CD4-positive, alpha-beta T cell treated with Interferon alpha-2 for 1 hour (primary cell): ENCODE results near the gene N4BP2L2.
A peak's percentile ranks its signal among the peaks of the same experiment; 100 is the strongest.

Source experiments
- DNase-seq, 2 donors: peaks; one replicate each; pipeline ENCODE4 v3.0.0-alpha.2; 2020 to 2022

Gene N4BP2L2

DNA sequence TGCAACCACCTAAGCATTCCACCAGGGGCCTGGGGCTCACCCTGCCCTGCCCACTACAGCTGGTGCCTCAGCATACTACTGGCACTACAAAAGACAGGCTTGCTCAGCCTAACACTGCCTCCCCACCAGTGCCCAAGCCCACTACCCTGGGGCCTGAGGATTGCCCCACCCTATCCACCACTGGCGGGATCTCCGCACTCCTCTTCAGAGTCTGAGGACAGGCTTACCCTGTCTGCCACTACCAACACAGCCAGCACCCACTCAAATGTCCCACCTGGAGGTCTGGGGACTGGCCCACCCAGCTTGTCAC lies 83.0 kb downstream of the N4BP2L2 start:
- DNase-seq: no peak

DNA sequence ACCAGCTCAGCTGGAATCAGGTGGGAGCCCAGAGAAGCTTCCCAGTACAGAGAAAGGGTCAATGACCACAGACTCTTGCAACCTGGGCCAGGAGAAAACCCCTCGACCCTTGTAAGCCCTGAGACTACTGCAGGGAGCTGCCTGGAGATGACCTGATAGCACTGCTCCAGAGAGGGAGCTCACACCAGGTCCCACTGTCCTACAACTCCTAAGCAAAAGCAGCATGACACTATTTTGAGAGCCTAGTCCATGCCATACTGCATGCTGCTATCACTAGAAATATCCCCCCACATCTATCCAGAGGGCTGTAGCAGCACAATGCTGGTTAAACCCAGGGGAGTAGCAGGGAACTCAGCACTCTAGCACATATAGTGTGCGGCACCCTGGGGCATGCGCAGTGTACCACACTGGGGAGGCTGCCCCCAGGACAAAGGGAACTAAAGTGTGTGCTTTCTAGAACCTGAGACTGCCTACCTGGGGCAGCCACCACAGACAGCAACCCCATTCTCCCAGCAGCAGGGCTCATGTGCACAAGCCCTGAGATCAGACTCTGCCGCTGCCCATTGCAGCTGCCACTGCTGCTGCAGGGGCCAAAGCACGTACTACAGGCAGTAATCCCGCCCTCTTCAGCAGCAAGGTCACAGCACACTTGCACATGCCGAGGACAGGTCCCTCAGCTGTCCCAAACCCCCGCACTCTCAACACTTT lies 83.6 kb downstream of the N4BP2L2 start:
- DNase-seq: no peak

DNA sequence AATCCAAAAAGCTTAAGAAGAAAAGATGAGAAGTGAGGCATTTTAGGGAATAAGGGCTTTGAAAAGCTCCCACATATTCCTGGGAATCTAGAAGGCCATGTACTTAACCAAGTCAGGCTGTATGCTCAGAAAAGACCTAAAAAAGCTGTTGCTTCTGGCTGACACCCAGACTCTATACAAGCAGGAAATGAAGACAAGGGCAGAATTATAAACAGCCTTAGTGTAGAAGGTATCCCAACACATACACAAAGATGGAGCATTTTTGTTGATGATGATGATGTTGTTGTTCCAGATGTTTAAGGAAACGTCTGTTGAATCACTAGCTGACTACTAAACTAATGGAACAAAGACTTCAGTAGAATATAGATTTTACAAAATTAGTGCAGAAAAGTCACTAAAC lies 84.6 kb downstream of the N4BP2L2 start:
- DNase-seq: no peak

DNA sequence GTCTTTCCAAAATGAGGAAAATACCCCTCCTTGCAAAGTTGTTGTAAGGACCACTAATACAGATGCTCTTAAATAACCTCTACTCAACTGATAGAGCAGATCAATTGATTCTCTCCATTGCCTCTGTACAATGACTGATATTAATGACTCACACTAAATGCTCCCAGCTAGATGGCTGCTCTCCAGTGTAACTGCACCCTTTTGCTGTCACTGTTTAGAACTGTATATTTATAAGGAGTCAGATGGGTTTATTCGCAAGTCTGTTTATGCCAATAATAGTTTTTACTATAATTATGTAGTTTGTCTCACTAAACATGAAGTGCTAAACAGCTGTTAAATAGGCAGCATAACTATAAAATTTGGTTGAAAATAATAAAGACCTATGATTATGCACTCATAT lies 89.6 kb downstream of the N4BP2L2 start:
- DNase-seq: no peak

DNA sequence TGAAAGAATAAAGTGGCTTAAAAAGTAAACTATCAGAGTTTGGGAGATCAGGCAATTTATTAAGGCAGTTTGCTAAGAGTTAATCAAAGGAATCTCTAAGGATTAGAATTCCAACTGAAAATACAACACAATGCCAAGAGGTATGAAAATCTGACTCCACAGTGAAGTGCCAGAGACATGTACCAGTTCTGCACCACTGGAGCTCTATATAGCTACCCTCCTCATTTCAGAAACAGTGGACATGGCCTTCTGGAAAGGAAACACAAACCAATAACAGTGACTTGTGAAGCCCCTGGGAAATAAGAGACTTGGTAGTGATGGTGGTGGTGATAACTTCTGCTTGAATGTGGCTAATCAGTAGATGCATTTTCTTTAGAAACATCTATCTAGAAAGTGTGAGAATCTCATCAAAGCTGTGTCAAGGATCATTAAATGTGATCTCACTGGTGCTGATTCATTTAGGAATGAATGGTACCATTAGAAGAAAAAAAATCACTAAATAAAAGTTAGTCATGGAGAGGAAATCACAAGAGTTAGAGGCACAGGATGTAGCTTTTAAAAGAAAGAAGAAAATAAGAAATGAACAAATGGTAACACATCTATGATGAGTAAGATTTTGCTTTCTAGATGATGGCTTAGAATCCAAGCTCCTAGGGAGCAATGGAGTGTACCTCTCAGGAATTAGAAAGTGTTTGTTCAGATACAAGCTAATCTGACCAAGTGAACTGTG lies 90.5 kb downstream of the N4BP2L2 start:
- DNase-seq: no peak

DNA sequence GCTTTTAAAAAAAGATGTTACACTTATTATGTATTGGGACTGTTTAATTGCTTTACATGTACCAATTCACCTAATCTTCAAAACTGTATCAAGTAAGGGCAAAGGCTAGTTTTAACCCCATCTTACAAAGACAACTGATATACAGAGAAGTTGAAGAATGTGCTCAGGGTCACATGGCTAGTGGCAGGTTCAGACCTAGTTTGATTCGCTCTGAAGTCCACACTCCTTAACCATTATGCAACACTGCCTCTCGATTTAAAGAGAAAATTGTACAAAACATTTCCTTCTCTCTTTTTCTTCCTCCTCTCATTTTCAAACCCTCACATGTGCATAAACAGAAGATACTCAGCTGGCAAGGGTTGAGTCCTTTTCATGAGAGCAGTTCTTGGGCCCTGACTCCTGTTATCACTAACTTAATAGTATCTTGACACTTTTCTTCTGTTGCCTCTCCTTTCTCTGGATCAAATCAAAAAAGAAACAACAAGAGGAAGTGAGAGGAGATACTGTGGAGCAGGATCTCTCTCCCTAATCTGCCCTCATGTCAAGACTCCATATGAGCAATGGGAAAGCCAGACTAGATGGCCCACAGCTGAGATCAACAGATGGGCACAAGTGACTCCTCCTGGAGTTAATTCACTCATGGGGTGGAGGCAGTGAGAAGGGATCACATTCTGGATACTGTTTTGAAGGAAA lies 91.7 kb downstream of the N4BP2L2 start:
- no peak for DNase-seq

DNA sequence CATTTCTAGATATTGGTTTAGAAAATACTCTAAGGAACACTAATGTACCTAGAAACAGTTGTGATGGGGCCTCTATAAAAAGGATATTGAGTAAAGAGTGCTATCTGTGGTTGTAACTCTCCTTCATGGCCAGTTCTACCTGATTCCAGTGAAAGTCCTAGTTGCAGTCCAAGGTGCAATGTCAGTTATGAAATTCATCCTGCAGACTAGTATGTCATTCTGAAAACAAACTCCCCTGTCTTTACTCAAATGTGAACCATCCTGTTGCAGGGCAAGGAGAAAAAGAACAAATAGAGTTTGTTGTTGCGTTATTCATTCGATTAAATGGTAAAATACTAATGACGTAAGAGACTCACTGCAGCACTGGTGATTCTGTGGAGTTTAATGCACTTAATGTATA lies 92.4 kb downstream of the N4BP2L2 start:
- DNase-seq: no peak

DNA sequence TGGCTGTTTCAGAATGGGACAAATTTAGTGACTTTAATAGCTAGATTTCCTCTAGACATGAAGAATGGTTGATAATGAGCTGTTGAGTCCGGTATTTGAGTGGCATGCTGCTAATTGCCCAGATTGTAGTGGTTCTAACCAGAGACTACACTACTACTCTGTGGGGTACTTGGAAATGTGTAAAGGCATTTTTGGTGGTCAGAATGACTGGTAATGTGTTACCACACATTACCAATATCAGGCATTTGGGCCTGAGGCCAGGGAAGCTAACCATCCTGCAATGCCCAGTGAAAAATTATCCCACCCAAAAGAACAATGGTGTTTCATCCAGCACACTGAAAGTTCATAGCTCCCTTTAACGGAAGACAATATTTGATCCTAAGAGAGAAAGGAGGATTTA lies 93.1 kb downstream of the N4BP2L2 start:
- no peak for DNase-seq

DNA sequence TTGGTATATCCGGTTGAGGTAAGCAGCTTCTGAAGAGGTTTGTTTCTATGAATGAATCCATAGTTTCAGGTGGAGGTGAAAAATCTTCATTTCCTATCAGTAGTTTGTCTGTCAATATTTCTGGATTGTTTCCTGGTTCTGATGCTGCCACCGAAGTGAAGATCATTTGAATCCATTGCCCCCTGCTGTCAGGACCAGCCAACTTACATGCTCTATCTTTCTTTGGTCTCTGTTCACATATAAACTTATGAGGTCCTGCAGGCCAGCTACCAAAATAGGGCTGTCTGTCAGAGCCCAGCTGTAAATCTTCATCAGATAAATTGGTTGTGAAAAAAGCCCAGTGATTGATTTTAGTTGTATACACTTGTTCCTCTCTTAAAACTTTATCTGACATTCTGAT lies 95.5 kb downstream of the N4BP2L2 start:
- peak; percentile 42 to 61 for DNase-seq

DNA sequence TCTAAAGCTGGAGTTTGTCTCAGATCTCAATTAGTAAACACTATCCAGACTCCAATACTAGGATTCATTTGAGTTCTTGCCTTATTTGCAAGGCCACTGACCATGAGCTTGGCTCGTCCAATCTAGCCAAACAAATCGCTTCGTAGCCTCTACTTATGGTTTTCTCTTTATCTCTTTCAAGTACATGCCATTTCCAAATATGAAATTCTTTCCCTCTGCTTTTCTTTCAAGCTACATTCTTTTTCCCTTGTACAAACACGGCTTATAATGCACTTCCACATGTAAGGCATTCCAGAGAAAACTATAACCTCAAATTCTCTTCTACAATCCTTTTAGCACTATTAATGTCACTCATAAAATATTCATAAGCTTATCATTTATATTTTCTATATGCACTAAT lies 99.7 kb downstream of the N4BP2L2 start:
- DNase-seq: no peak

DNA sequence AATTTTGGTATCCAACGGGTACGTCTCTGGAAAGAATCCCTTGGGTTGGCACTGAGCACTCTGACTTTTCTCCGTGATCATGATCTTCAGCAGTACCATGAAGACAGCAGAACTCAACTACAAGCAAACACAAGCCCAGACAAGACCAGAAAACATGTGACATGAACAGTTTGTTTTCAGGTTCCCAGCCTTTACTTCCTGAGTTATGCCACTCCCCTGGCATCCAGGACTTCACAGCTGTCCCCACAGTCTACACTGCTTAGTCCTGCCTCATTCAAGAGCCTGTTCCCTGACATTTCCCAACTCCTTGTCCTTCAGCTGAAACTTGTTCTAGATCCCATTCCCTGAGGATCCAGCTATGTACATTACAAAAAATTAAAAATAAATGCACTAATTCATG lies 105.7 kb downstream of the N4BP2L2 start:
- no peak for DNase-seq

DNA sequence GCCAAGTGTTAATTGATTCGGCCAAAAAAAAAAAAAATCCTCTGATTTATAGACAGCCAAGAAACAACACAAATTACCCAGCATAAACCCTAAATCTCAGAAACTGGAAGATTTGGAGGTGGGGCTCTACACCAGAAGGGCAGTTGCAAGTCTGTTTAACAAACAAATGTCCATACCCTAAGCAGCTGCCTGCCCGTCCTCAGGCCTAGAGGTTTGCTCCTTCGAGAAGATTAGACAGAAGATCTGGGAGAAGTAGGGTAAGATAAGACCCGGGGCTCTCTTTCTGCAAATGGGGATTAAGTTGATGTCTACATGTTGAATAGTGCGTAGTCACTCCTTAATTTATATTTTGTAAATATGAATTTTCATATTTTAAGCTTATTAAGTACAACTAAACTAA lies 107.2 kb downstream of the N4BP2L2 start:
- DNase-seq: no peak

DNA sequence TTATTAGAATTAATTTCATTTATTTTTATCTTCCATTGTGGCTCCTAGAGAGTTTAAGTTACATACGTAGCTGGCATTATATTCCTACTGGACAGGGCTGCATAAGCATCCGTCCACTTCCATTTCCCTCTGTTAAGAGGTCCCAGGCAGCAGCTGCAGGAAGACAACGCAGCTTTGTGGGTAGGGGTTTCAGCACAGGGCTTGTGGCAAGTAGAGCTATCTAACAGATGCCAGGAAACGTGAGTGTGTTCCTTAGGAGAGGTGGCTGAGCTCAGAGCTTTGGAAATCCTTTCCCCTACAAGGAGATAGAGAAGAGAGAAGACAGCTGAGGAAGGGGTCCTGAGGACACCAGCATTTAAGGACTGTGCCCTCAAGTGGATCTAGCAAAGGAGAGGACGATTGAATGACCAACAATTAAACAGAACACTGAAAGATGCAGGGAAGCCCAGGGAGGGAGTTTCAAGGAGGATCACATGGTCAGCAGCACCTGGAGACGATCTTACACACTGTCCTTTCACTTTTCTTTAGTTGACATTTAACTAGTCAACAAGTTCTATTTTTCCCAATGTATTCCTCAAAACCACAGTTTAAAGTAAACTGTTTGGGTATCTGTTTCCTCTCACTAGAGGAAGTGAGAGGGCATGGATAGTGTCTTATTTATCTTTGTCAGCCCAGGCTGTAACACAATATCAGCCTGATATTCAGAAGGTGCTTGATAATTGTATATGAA lies 108.4 kb downstream of the N4BP2L2 start:
- no peak for DNase-seq

DNA sequence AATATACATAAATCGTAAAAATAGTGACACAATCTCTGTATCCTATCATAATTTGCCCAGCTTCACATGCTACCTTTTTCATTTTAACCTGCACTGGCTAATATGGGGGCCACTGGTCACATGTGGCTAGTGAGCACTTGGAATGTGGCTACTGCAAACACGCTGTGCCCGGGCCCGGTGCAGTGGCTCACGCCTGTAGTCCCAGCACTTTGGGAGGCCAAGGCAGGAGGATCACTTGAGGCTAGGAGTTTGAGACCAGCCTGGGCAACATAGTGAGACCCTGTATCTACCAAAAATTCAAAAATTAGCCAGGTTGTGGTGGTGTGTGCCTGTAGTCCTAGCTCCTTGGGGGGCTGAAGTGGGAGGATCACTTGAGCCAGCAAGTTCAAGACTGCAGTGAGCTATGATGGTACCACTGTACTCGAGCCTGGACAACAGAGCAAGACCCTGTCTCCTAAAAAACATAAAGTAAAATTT lies 109.1 kb downstream of the N4BP2L2 start:
- DNase-seq: no peak

DNA sequence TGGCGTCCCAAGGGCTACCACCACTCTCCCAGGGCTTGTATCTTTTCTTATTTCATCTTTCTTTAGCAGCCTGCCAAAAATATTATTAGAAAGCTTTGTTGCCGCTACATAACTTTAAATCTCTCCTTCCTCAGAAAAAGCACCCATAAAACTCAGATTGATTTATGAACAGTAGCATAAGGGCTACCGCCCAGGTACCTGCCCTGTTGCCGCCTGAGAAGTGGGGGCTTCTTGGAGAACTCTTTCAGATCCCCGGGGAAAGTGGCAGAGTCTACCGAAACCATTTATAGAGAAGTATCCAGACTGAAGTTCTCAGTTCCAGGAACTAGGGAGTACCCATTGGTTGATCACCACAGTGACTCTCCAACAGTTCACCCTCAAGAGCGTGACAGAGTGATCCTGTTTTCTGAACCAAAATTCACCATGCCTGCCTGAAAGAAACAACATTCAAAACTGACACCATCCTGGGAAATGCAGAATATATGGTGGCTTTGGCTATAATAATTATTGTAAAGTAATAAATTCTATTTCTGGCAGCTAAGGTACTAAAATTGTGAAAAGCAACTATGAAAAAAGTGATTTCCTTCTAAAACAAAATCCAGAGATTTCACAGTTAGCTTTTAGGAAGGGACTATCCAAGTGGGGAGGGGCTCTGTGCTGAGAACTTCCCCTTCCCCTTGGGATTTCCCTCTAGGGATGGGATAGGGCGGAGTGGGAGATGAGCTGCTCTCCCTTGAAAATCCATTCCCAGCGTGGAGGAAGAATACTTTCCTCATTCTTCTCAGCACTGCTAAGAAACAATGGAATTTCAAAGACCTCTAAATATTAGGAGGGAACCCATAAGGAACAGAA lies 109.8 kb downstream of the N4BP2L2 start:
- DNase-seq: peak; percentile 43 to 45

DNA sequence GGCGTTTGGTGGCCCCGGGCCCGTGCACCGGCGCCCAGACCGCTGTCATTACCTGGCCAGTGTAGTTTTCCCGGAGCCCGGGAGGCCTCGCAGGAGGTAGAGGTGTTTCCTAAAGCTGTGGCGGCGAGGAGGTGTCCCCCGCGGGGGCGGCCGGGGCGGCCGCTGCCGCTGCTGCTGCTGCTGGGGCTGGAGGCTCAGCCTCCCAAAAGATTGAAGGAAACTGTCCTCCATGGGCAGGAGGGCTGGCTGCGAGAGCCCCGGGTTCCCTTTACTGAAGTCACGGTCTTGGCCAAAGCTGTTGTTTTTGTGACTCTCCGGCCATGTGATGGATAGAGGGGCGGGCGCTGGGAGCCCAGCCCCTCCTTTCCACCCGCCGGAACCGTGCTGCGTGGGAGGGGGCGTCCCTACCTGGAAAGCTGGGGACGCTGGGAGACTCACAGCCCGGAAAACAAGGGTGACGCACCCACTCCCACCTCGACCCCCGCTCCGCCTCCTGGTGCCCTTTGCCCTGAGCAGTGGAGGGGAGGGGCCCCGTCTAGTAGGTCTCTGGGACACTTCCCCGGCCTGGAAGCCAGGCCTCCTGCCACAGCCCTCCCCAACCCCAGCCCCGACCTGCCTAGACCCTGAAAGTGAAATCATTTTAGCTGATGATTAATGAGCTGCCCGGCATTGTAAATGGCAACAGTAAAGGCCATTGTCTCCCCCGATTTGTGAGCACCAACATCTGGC lies 110.6 kb downstream of the N4BP2L2 start, which contains the start of gene N4BP2L1:
TSS of gene N4BP2L1 (minus strand) at position 279 of the 729 bp plus-strand sequence. CDS start at position 231, 48 bp downstream.
- DNase-seq: peak; percentile 93 to 94

DNA sequence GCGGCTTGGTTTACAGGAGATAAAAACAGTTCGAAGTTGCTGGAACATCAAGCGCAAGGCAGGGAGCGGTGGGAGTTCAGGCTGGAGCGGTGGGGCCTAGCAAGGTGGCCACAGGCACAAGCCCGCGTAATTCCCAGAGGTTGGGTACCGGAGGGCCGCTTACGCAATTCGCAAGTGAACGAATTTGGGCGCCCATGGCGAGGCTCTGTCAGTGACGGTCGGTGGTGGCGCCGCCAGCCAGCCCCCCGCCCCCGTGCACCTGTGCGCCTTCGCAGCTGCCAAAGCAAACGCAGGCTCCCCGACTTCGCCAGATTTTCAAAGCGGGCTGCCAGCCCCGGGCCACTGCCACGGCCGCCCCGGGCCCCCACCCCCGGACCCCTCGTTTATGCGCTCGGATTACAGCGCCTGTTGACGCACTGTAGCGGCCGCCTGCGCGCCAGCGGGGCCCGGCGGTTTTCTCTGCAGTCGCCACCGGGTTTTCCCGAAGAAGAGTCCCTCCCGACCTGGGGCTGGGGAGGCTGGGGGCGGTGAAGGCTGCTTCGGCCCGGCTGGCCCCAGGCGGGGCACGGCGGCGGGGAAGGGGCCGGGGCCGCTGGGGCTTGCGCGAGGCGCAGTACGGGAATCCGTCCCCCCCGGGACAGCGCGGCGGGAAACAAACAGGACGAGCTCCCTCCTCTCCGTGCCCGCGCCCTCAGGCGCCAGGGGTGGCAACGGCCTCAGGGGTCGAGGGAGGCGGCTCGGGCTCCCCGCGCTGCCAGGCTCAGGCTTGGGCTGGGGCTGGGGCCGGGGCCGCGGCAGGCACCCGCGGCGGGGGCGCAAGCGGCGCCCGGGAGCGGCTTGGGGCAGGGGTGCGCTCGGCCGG lies 111.4 kb downstream of the N4BP2L2 start:
- peak; percentile 62 to 67 for DNase-seq

DNA sequence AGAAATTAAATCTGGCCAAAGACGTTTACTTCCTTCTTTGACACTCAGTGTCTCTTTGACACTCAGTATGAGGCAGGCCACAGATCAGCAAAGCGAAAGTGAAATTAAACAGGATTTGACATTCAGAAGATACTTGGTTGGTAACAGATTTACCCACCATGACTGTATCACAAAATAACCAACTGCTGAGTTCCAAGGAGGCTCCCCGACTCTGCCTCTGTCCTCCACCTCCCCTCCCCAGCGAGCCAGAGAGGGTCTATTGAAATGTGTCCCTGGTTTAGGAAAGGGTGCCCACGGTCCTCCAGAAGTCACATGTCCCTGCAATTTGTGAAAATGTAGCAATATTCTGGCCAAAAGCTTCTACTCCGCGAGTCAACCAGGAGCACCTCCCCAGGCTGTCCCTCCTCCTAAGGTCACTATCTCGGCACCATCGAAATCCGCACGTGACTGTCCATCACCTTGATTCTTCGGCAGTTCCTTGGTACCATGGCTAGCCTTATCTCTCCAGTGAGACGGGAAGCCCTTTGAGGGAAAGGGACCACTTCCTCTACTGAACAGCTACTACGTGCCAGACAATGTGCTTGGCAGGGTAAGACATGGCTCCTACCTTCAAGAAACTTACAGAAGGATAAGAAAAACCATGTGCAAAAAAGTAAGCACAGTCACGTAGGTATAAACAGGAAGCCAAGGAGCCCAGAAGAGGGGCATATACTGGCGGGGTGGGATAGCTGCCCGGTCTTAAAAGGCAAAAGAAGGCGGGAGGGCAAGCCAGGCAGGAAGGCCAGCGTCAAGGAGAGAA lies 112.2 kb downstream of the N4BP2L2 start:
- DNase-seq: peak; percentile 56 to 81

DNA sequence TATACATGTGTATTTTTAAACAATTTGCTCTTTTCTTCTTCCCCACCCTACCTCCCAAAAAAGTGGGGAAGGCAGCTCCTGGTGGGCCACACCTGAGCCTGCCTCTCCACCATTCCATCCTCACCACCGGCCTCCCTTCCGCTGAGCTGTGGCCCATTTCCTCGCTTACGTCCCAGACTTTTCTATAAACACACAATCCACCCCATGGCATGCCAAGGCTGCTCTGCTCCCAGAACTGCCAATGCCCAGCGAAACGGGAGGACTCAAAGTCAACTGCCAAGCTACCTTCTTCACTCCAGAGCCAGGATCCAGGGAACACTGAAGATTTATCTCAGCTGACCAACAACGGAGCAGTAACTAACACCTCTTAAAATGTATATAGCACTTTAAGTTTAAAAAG lies 113.4 kb downstream of the N4BP2L2 start:
- no peak for DNase-seq

DNA sequence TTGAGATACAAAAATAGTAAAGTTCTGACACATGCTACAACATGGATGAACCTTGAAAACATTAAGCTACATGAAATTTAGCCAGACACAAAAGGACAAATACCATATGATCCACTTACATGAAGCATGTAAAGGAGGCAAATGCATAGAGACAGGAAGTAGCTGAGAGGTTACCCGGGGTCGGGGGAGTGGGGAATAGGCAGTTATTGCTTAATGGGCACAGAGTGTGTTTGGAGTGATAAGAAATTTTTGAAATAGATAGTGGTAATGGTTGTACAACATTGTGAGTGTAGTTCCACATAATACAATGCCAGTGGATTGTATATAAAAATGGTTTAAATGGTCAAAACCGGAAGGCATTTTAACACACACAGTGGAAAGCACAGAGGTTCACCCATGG lies 115.0 kb downstream of the N4BP2L2 start:
- DNase-seq: no peak
